AG04450 (cell line): Measurements from ENCODE around the gene TDO2. TPM values are rescaled to one million over a fixed set of nuclear protein-coding genes. Genes with fewer than 3 reads are reported as not detected.

Experiments used
- CTCF ChIA-PET: fragments of 300-600, 350-600 bp; formaldehyde crosslinking; extraction: SDS; loops from one replicate; lab custom pipeline; 2022; ENCODE audit warnings: antibody characterized with exemption, inconsistent platforms; lab: Charles Lee
- POLR2A ChIA-PET: fragments of 350-600 bp; formaldehyde crosslinking; extraction: SDS; loops from one replicate; lab custom pipeline; 2021; ENCODE audit warnings: antibody characterized with exemption, inconsistent platforms; lab: Yijun Ruan, JAX
- DNase-seq: peaks from one replicate; pipeline ENCODE4 v3.0.0-alpha.2; 2011; ENCODE audit warnings: low read depth, low spot score
- H3K27ac ChIP-seq: one replicate; pipeline ENCODE4 v1.5.1; 2012; ENCODE audit warnings: low read depth, low read length, control low read depth
- H3K27me3 ChIP-seq: one replicate; pipeline ENCODE4 v1.6.0; 2012; ENCODE audit warnings: low read length; ENCODE audit not compliant: control insufficient read depth, insufficient read depth
- H3K4me3 ChIP-seq: 2 replicates; pipeline ENCODE4 v1.5.1; 2011; ENCODE audit warnings: mild to moderate bottlenecking, low read depth, low read length, control low read depth
- H3K9me3 ChIP-seq: 2 replicates; pipeline ENCODE4 v1.5.1; 2012; ENCODE audit warnings: low read length; ENCODE audit not compliant: control insufficient read depth, insufficient read depth
- CTCF ChIP-seq: IDR thresholded peaks from 2 replicates; pipeline ENCODE4 v1.5.1; 2011; ENCODE audit warnings: low read depth, low read length, control low read depth, inconsistent platforms
- polyA minus RNA-seq: library from RNA; depleted of rRNA, polyadenylated mRNA; stranded (reverse); fragments of >200 nt; gene quantifications from 2 replicates; pipeline ENCODE4 v1.2.3, GENCODE V29; 2011; rRNA and poly(A)+ RNA removed
- polyA plus RNA-seq: library from polyadenylated mRNA; depleted of rRNA; stranded (reverse); fragments of >200 nt; gene quantifications from 2 replicates; pipeline ENCODE4 v1.2.3, GENCODE V29; 2011; rRNA removed

The TDO2 gene
- 0.55 and 0.84 TPM in 2 replicates for polyA plus RNA-seq
- polyA minus RNA-seq: 0.28 and 0.43 TPM in 2 replicates

GRCh38 chr4:155903453-155903852 is at the start of gene TDO2:
Gene TDO2 (plus strand): TSS chr4:155903696. CDS start chr4:155903759, 63 bp downstream.
- CTCF ChIA-PET: no interaction called here
- Histone ChIP-seq H3K27me3 (no peaks in the 10 kb centered on the region), H3K4me3 (no peak within 1 kb of the TSS), H3K9me3 (no peaks in the 10 kb centered on the region), H3K27ac (no peak within 1 kb of the TSS)
- TF ChIP-seq CTCF: no peak
- POLR2A ChIA-PET: no interaction called here
- DNase-seq: no peak

GRCh38 chr4:155854582-155855226 is 48.8 kb upstream of the TDO2 start:
- Histone ChIP-seq H3K27ac (no peak overlapping the region), H3K27me3 (no peaks in the 10 kb centered on the region), H3K4me3 (peak overlapping the region; percentile 3; the same call in 1 of the 2 replicates), H3K9me3 (no peaks in the 10 kb centered on the region)
- CTCF ChIA-PET: interaction anchor here (0.8 to 1.9 kb wide), 3 partner anchors 44 to 451 kb away, joined by 4 to 9 read pairs (median 5); partner anchors contain the start of gene CTSO
- no peak for TF ChIP-seq CTCF
- DNase-seq: peak; percentile 45
- POLR2A ChIA-PET: interaction anchor here (1.0 kb wide), 1 partner anchor 99 kb away, joined by 3 read pairs; the partner anchor contains the start of gene CTSO

GRCh38 chr4:155855897-155856296 is 47.6 kb upstream of the TDO2 start:
- CTCF ChIA-PET: interaction anchor here (1.6 to 1.9 kb wide), 2 partner anchors 97 to 452 kb away, joined by 5 to 9 read pairs; partner anchors contain the start of gene CTSO
- H3K27me3 ChIP-seq: no peaks in the 10 kb centered on the region
- no peak overlapping the region for H3K27ac ChIP-seq
- no peaks in the 10 kb centered on the region for H3K9me3 ChIP-seq
- no peak overlapping the region for H3K4me3 ChIP-seq
- no peak for DNase-seq
- POLR2A ChIA-PET: no interaction called here
- no peak for TF ChIP-seq CTCF

GRCh38 chr4:155866177-155866576 is 37.3 kb upstream of the TDO2 start, which contains the start of gene ASIC5:
Gene ASIC5 (minus strand): TSS chr4:155866277. CDS start chr4:155866226, 51 bp downstream.
- ChIA-PET POLR2A (no interaction called here), CTCF (interaction anchor here (1.1 kb wide), 1 partner anchor 87 kb away, joined by 3 read pairs; no protein-coding TSS in a partner anchor)
- Histone ChIP-seq H3K27ac (no peak within 1 kb of the TSS), H3K27me3 (no peaks in the 10 kb centered on the region), H3K4me3 (no peak within 1 kb of the TSS), H3K9me3 (no peaks in the 10 kb centered on the region; the same call in 1 of the 2 replicates)
- TF ChIP-seq CTCF: no peak
- no peak for DNase-seq

- Histone ChIP-seq H3K9me3 (0 out of 2 replicates have a peak, but pooled peaks cover 7% of the 10 kb centered on the region), H3K27ac (no peak overlapping the region), H3K27me3 (no peaks in the 10 kb centered on the region), H3K4me3 (no peak overlapping the region)
- no peak for DNase-seq
- CTCF ChIA-PET: no interaction called here
- TF ChIP-seq CTCF: no peak
- POLR2A ChIA-PET: no interaction called here
Observed at GRCh38 chr4:155875878-155876277, 27.6 kb upstream of the TDO2 start.
